ENCODE data around the gene FNBP1L. TPM values are rescaled to one million over a fixed set of nuclear protein-coding genes. Genes with fewer than 3 reads are reported as not detected.
A peak's percentile ranks its signal among the peaks of the same experiment; 100 is the strongest.

Gene FNBP1L
- total RNA-seq, 2 experiments from 2014 or later: 0.13 TPM

- intact Hi-C loops (cut with micrococcal nuclease; ENCODE audit: unreplicated experiment): no loop called here
- Histone ChIP-seq H4K20me1 (ENCODE audit: insufficient read depth, low read length) (0 out of 2 replicates have a peak, but pooled peaks cover 4% of the 10 kb centered on the region), H3K79me2 (ENCODE audit: insufficient read depth, low read depth, low read length) (no peaks in the 10 kb centered on the region), H3K27ac (ENCODE audit: low read depth, low read length, poor library complexity, severe bottlenecking) (peak overlapping the region; percentile 58), H3K4me3 (ENCODE audit: low read depth, low read length, poor library complexity, severe bottlenecking) (peak overlapping the region; percentile 34), H3K36me3 (ENCODE audit: insufficient read depth, low read length) (peaks cover 34% of the 10 kb centered on the region), H3K9me2 (ENCODE audit: insufficient read depth, low read length) (no peaks in the 10 kb centered on the region), H3K9me3 (ENCODE audit: low read length) (no peaks in the 10 kb centered on the region), H3K4me1 (ENCODE audit: insufficient read depth, low read length, poor library complexity, severe bottlenecking) (peaks cover 30% of the 10 kb centered on the region), H3K4me2 (ENCODE audit: low read length) (peak overlapping the region; percentile 54), H2AFZ (ENCODE audit: low read length) (no peak overlapping the region)
- BruUV-seq (replicated peaks): no TSS peak
- no peak for DNase-seq (ENCODE audit: low spot score)
- CTCF ChIA-PET (ENCODE audit: unreplicated experiment): no interaction called here
- POLR2A ChIA-PET: interaction anchor here (0.6 to 1.3 kb wide), 4 partner anchors 15 to 252 kb away, joined by 4 to 5 read pairs (median 4); no protein-coding TSS in a partner anchor
- TF ChIP-seq EZH2phosphoT487 (IDR thresholded peaks at IDR 0.05; ENCODE audit: borderline replicate concordance, low read depth, low read length) (no peak), CTCF (conservative IDR thresholded peaks at IDR 0.05; ENCODE audit: low read length) (no peak)
Observed at GRCh38 chr1:93592551-93592949, 144.6 kb downstream of the FNBP1L start.

GRCh38 chr1:93593854-93594602, 146.1 kb downstream of the FNBP1L start:
- Histone ChIP-seq H3K79me2 (ENCODE audit: insufficient read depth, low read depth, low read length) (no peaks in the 10 kb centered on the region), H4K20me1 (ENCODE audit: insufficient read depth, low read length) (0 out of 2 replicates have a peak, but pooled peaks cover 4% of the 10 kb centered on the region)

More at GRCh38 chr1:93593854-93594602, 146.1 kb downstream of the FNBP1L start:
- Histone ChIP-seq H3K4me2 (ENCODE audit: low read length) (no peak overlapping the region), H3K36me3 (ENCODE audit: insufficient read depth, low read length) (peaks cover 19% of the 10 kb centered on the region), H3K4me3 (ENCODE audit: low read depth, low read length, poor library complexity, severe bottlenecking) (no peak overlapping the region), H3K4me1 (ENCODE audit: insufficient read depth, low read length, poor library complexity, severe bottlenecking) (peaks cover 30% of the 10 kb centered on the region), H2AFZ (ENCODE audit: low read length) (no peak overlapping the region), H3K9me2 (ENCODE audit: insufficient read depth, low read length) (no peaks in the 10 kb centered on the region), H3K27ac (ENCODE audit: low read depth, low read length, poor library complexity, severe bottlenecking) (no peak overlapping the region), H3K9me3 (ENCODE audit: low read length) (no peaks in the 10 kb centered on the region)
- no peak for TF ChIP-seq CTCF (conservative IDR thresholded peaks at IDR 0.05; ENCODE audit: low read length)
- TF ChIP-seq EZH2phosphoT487 (IDR thresholded peaks at IDR 0.05; ENCODE audit: borderline replicate concordance, low read depth, low read length): no peak
- no peak for DNase-seq (ENCODE audit: low spot score)
- CTCF ChIA-PET (ENCODE audit: unreplicated experiment): interaction anchor here (0.9 kb wide), 1 partner anchor 14 kb away, joined by 3 read pairs; no protein-coding TSS in a partner anchor
- intact Hi-C loops (cut with micrococcal nuclease; ENCODE audit: unreplicated experiment): no loop called here
- POLR2A ChIA-PET: no interaction called here
- no TSS peak for BruUV-seq (replicated peaks)

Data from OCI-LY7 (cell line).